Kidney (tissue), 14 donors: Measurements from ENCODE around the gene RSPH6A. TPM values are rescaled to one million over a fixed set of nuclear protein-coding genes. Genes with fewer than 3 reads are reported as not detected.
A peak's percentile ranks its signal among the peaks of the same experiment; 100 is the strongest.
"Not testable (repeated sequence)": the region's sequence is repeated elsewhere in the genome, so short reads cannot be mapped to it uniquely, and the experiment has no call there.

Source experiments
- DNase-seq, 5 donors: peaks; one replicate each; pipeline ENCODE4 v3.0.0-alpha.2; 2013 to 2020
- FAIRE-seq: peaks from 2 replicates; lab custom pipeline; 2012; peaks lifted over from hg19 to GRCh38; lab: Jason Lieb, UNC
- H3K27ac ChIP-seq, 2 donors: one replicate each; pipeline ENCODE4 v1.7.0; 2013; ENCODE audit warnings: low read depth in 2 of 2, low read length in 2 of 2, inconsistent platforms in 1 of 2
- H3K27me3 ChIP-seq: one replicate; pipeline ENCODE4 v1.7.1; 2013; ENCODE audit warnings: low read length, inconsistent platforms; ENCODE audit not compliant: control insufficient read depth, insufficient read depth
- H3K36me3 ChIP-seq, 3 donors: one replicate each; pipeline versions ENCODE4 v1.7.0 to v1.7.1; 2013; ENCODE audit warnings: low read length in 3 of 3, control low read depth in 1 of 3, inconsistent platforms in 1 of 3; ENCODE audit not compliant: insufficient read depth in 3 of 3, control insufficient read depth in 2 of 3
- H3K4me1 ChIP-seq, 3 donors: one replicate each; pipeline versions ENCODE4 v1.7.0 to v1.7.1; 2013; ENCODE audit warnings: low read length in 3 of 3, inconsistent platforms in 1 of 3, low read depth in 1 of 3; ENCODE audit not compliant: control insufficient read depth in 2 of 3, insufficient read depth in 2 of 3
- H3K4me3 ChIP-seq, 3 donors: one replicate each; pipeline versions ENCODE4 v1.7.0 to v1.8.1; 2013; ENCODE audit warnings: low read length in 3 of 3, control low read depth in 1 of 3, inconsistent platforms in 1 of 3
- H3K9ac ChIP-seq, 3 donors: one replicate each; pipeline versions ENCODE4 v1.7.0 to v1.7.1; 2013; ENCODE audit warnings: low read length in 3 of 3, control low read depth in 1 of 3, inconsistent platforms in 1 of 3
- H3K9me3 ChIP-seq, 3 donors: one replicate each; pipeline versions ENCODE4 v1.7.0 to v1.7.1; 2013; ENCODE audit warnings: low read length in 3 of 3, control low read depth in 1 of 3, inconsistent platforms in 1 of 3; ENCODE audit not compliant: control insufficient read depth in 2 of 3, insufficient read depth in 1 of 3
- CTCF ChIP-seq: IDR thresholded peaks from 3 replicates; pipeline ENCODE4 v1.5.1; 2012; ENCODE audit warnings: mild to moderate bottlenecking, moderate library complexity, borderline replicate concordance; ENCODE audit not compliant: insufficient read depth; ENCODE audit errors: extremely low read depth
- intact Hi-C: fragments of 100-400 bp; cut with DNase I; formaldehyde crosslinking; loops from one replicate; pipeline ENCODE4 v1.11.1; 2022
- polyA plus RNA-seq: library from polyadenylated mRNA; stranded (reverse); fragments of 350-450 nt; fragmentation: Illumina TruSeq; extraction: RNeasy Lipid Tissue Mini Kit (QIAGEN cat#74804); gene quantifications from one replicate; pipeline ENCODE4 v1.2.3, GENCODE V29; 2014; ENCODE audit warnings: low read depth, low replicate concordance; ENCODE audit not compliant: insufficient read depth
- total RNA-seq: library from RNA; stranded (reverse); fragmentation: NEBNext Ultra II Directional; extraction: Animal tissue kit (Norgen Biotek cat#: 25700); gene quantifications from one replicate; pipeline ENCODE4 v1.2.1, GENCODE V29; 2021
- donor health status: control.
- donor health status: control.
- donor health status: control.
- donor health status: control.
- donor health status: control.
- donor health status: DM: yes; HTN: yes; CAD: no.
- donor health status: Normal renal cell carcinoma (clear cell type).

RSPH6A gene
- total and polyA plus RNA-seq, 2 donors from 2014 or later: 0.13 TPM; not detected in 1

- FAIRE-seq (no peak), DNase-seq (no peak)
- Histone ChIP-seq H3K4me3 (no peak overlapping the region), H3K27ac (no peak overlapping the region), H3K36me3 (no peaks in the 10 kb centered on the region), H3K4me1 (no peaks in the 10 kb centered on the region), H3K9ac (no peak overlapping the region), H3K9me3 (no peaks in the 10 kb centered on the region), H3K27me3 (no peaks in the 10 kb centered on the region)
- no peak for TF ChIP-seq CTCF
- intact Hi-C loops: no loop called here
These were observed 60.8 kb downstream of the RSPH6A start for GRCh38 chr19:45754323-45754722.

- no peak overlapping the region for H3K4me3 ChIP-seq
- no peak for FAIRE-seq
- TF ChIP-seq CTCF: no peak
- intact Hi-C loops: no loop called here
- H3K9ac ChIP-seq: no peak overlapping the region
- no peak overlapping the region for H3K27ac ChIP-seq
- DNase-seq: peak in 2 of 5 donors; percentile 33 to 34
- no peaks in the 10 kb centered on the region for H3K27me3 ChIP-seq
- no peaks in the 10 kb centered on the region for H3K4me1 ChIP-seq
- no peaks in the 10 kb centered on the region for H3K9me3 ChIP-seq
- no peaks in the 10 kb centered on the region for H3K36me3 ChIP-seq
These were observed 61.6 kb downstream of the RSPH6A start for GRCh38 chr19:45753548-45753947.

GRCh38 chr19:45752639-45753038 lies 62.5 kb downstream of the RSPH6A start:
- FAIRE-seq: no peak
- H3K4me1 ChIP-seq: no peaks in the 10 kb centered on the region
- no peak overlapping the region for H3K9ac ChIP-seq
- intact Hi-C loops: no loop called here
- TF ChIP-seq CTCF: no peak
- DNase-seq: no peak
- H3K27ac ChIP-seq: no peak overlapping the region
- H3K36me3 ChIP-seq: no peaks in the 10 kb centered on the region
- no peaks in the 10 kb centered on the region for H3K9me3 ChIP-seq
- H3K4me3 ChIP-seq: no peak overlapping the region
- H3K27me3 ChIP-seq: no peaks in the 10 kb centered on the region

- FAIRE-seq, H3K27ac ChIP-seq, intact Hi-C loops: not testable (repeated sequence)
These were observed 63.6 kb downstream of the RSPH6A start for GRCh38 chr19:45751483-45751882.

More at GRCh38 chr19:45751483-45751882, 63.6 kb downstream of the RSPH6A start:
- H3K27me3 ChIP-seq, DNase-seq, H3K36me3 ChIP-seq, H3K9me3 ChIP-seq, H3K9ac ChIP-seq, H3K4me1 ChIP-seq, H3K4me3 ChIP-seq: not testable (repeated sequence)
